Osteoblast (primary cell): ENCODE measurements around the gene ITGB2. TPM values are rescaled to one million over a fixed set of nuclear protein-coding genes. Genes with fewer than 3 reads are reported as not detected.

Experiments used
- DNase-seq: peaks from one replicate; pipeline ENCODE4 v3.0.0; 2011; ENCODE audit warnings: low spot score, mixed read lengths; ENCODE audit not compliant: insufficient read length; ENCODE audit errors: missing footprints
- H2AFZ ChIP-seq: 2 replicates; pipeline ENCODE4 v1.6.0; 2011; ENCODE audit warnings: mild to moderate bottlenecking, low read length
- H3K27ac ChIP-seq: 2 replicates; pipeline ENCODE4 v1.5.1; 2011; ENCODE audit warnings: mild to moderate bottlenecking, low read depth, low read length, moderate library complexity
- H3K27me3 ChIP-seq: 2 replicates; pipeline ENCODE4 v1.6.0; 2012; ENCODE audit warnings: mild to moderate bottlenecking, control low read depth, inconsistent platforms, low read length, moderate library complexity; ENCODE audit not compliant: insufficient read depth
- H3K36me3 ChIP-seq: 2 replicates; pipeline ENCODE4 v1.5.1; 2011; ENCODE audit warnings: mild to moderate bottlenecking, low read length, control low read depth, moderate library complexity; ENCODE audit not compliant: insufficient read depth
- H3K4me1 ChIP-seq: 2 replicates; pipeline ENCODE4 v1.5.1; 2011; ENCODE audit warnings: mild to moderate bottlenecking, low read length, control low read depth, moderate library complexity; ENCODE audit not compliant: insufficient read depth
- H3K4me2 ChIP-seq: 2 replicates; pipeline ENCODE4 v1.6.0; 2011; ENCODE audit warnings: mild to moderate bottlenecking, low read length; ENCODE audit not compliant: insufficient read depth
- H3K4me3 ChIP-seq: fragments of 200-600 bp; sonication (generic); 3 replicates; pipeline ENCODE4 v1.5.1; 2012; ENCODE audit warnings: mild to moderate bottlenecking, low read length, inconsistent platforms; ENCODE audit not compliant: insufficient read depth
- H3K79me2 ChIP-seq: 2 replicates; pipeline ENCODE4 v1.6.0; 2012; ENCODE audit warnings: mild to moderate bottlenecking, low read length, control low read depth, inconsistent platforms; ENCODE audit not compliant: insufficient read depth
- H3K9me3 ChIP-seq: 2 replicates; pipeline ENCODE4 v1.5.1; 2011; ENCODE audit warnings: low read depth, low read length, control low read depth
- H4K20me1 ChIP-seq: 2 replicates; pipeline ENCODE4 v1.6.0; 2012; ENCODE audit warnings: mild to moderate bottlenecking, low read length, control low read depth; ENCODE audit not compliant: insufficient read depth
- CTCF ChIP-seq: IDR thresholded peaks from 2 replicates; pipeline ENCODE4 v1.5.1; 2011; ENCODE audit warnings: mild to moderate bottlenecking, low read depth, low read length, moderate library complexity; ENCODE audit errors: extremely low read depth
- total RNA-seq: library from RNA; depleted of rRNA; stranded (reverse); fragments of >200 nt; gene quantifications from 2 replicates; pipeline ENCODE4 v1.2.3, GENCODE V29; 2012

ITGB2 gene
- total RNA-seq, 1 donor = 15.2 TPM

DNA sequence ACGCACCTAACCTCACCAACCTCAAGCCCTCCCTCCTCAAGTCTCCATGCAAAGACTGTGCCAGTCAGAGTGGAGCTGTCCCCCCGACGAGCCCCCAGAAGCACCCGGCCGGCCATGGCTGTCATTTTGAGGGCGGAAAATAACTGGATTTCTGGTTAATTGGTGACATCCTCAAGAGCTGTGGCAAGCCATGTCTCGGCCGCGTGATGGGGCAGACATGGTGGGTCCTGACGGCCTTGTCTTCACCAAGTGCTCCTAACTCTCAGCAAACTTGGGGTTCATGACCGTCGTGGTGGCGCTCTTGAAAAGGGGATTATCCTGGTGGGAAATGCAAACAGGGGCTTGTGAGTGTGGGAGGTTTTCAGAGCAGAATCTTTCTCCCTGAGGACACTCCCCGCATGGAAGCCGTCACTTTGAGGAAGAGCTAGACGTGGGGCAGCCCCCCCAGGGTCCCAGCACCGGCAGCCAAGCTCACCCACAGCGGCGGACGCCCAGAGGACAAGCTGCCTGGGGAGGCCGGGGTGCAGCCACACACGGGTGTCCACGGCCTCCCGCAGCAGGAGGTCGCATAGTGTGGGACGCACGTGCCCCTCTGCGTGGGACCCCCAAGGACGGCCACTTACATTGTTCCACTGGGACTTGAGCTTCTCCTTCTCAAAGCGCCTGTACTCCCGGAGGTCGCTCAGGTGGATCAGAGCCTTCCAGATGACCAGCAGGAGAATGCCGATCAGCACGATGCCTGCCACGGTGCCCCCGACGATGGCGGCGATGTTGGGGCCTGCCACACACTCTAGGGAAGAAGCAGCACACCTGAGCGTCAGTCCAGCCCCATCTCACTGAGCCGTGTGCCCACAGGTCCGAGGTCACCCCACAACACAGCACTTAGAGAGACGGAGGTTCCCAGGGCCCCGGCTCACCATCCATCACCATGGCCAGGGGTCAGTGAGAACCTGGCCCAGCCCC, 34.3 kb downstream of the ITGB2 start:
- no peak for TF ChIP-seq CTCF
- no peak overlapping the region for H3K4me2 ChIP-seq

DNA sequence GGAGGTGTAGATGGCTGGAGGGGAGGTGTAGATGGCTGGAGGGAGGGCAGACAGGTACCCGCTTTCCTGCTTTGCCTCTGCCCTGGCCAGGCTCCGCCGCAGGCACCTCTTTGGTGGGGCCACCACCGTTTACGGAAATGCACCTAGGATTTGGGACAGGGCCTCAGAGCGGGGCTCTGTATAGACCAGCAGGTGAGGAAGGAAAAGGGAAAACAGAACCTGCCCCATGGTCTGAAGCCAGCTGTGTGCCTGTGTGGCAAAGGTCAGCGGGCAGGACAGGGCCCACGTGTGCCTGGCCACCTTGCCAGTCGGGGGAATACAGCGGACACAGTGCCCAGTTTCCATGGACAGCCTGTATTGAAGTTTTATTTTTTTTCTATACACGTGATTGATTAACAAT, 35.1 kb downstream of the ITGB2 start:
- no peak overlapping the region for H3K27ac ChIP-seq
- H3K9me3 ChIP-seq = no peaks in the 10 kb centered on the region
- no peaks in the 10 kb centered on the region for H3K36me3 ChIP-seq
- H3K79me2 ChIP-seq = no peaks in the 10 kb centered on the region
- no peak overlapping the region for H3K4me2 ChIP-seq
- no peak overlapping the region for H3K4me3 ChIP-seq
- no peaks in the 10 kb centered on the region for H4K20me1 ChIP-seq
- no peak for TF ChIP-seq CTCF
- H3K4me1 ChIP-seq = peaks cover 16% of the 10 kb centered on the region
- H3K27me3 ChIP-seq = no peaks in the 10 kb centered on the region
- DNase-seq = peak; percentile 77
- H2AFZ ChIP-seq = no peak overlapping the region

More for the DNA sequence above, 34.3 kb downstream of the ITGB2 start:
- Histone ChIP-seq H2AFZ (no peak overlapping the region), H3K4me1 (peaks cover 8% of the 10 kb centered on the region), H3K27me3 (no peaks in the 10 kb centered on the region), H3K79me2 (no peaks in the 10 kb centered on the region), H3K9me3 (no peaks in the 10 kb centered on the region), H3K27ac (no peak overlapping the region), H4K20me1 (no peaks in the 10 kb centered on the region), H3K36me3 (no peaks in the 10 kb centered on the region), H3K4me3 (no peak overlapping the region)
- DNase-seq = peak; percentile 76

DNA sequence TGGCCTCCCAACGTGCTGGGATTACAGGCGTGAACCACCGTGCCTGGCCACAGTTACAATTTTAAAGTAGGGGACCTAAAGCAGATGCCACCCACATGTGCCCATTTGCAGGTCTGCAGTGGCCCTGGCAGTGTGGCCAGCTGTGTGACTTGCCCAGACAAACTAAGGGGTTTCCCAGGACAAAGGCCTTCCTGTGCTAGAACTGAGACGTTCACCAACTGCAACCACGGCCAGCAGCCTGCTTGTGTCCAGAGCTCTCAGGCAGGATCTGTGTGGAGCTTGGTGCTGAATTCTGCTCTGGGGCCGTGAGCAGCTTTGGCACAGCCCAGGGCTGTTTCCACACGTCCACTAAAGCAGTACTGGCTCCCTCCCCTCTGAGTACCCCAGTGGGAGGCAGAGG, 36.6 kb downstream of the ITGB2 start:
- H3K4me2 ChIP-seq = no peak overlapping the region
- H2AFZ ChIP-seq = no peak overlapping the region
- no peak for TF ChIP-seq CTCF
- H3K9me3 ChIP-seq = no peaks in the 10 kb centered on the region
- H4K20me1 ChIP-seq = no peaks in the 10 kb centered on the region
- H3K4me3 ChIP-seq = no peak overlapping the region
- peaks cover 21% of the 10 kb centered on the region for H3K4me1 ChIP-seq
- H3K36me3 ChIP-seq = no peaks in the 10 kb centered on the region
- H3K27ac ChIP-seq = no peak overlapping the region
- H3K79me2 ChIP-seq = no peaks in the 10 kb centered on the region
- no peaks in the 10 kb centered on the region for H3K27me3 ChIP-seq
- DNase-seq = peak; percentile 70

DNA sequence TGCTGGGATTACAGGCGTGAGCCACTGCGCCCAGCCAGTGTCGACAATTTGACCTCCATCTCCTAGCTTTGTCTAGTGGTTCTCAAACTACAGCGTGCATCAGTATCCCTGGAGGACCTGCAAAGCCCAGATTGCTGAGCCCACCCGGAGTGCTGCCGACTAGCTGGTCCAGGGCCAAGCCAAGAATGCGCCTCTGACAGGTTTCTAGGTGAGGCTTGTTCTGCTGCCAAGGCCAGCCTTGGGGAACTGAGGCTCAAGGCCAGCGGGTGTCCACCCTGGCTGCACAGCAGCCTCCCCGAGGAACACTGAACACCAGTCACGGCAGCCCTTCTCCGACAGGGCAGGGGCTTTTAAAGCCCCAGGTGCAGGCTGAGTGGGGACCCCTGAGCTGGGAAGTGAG, 37.4 kb downstream of the ITGB2 start:
- H3K79me2 ChIP-seq = no peaks in the 10 kb centered on the region
- H4K20me1 ChIP-seq = no peaks in the 10 kb centered on the region
- no peaks in the 10 kb centered on the region for H3K36me3 ChIP-seq
- H2AFZ ChIP-seq = no peak overlapping the region
- H3K4me2 ChIP-seq = no peak overlapping the region
- no peak overlapping the region for H3K4me3 ChIP-seq
- peaks cover 21% of the 10 kb centered on the region for H3K4me1 ChIP-seq
- TF ChIP-seq CTCF = no peak
- DNase-seq = peak; percentile 15
- H3K27ac ChIP-seq = no peak overlapping the region
- H3K27me3 ChIP-seq = no peaks in the 10 kb centered on the region
- H3K9me3 ChIP-seq = no peaks in the 10 kb centered on the region
